ENCODE results near the gene TTC34.

Gene TTC34

DNA sequence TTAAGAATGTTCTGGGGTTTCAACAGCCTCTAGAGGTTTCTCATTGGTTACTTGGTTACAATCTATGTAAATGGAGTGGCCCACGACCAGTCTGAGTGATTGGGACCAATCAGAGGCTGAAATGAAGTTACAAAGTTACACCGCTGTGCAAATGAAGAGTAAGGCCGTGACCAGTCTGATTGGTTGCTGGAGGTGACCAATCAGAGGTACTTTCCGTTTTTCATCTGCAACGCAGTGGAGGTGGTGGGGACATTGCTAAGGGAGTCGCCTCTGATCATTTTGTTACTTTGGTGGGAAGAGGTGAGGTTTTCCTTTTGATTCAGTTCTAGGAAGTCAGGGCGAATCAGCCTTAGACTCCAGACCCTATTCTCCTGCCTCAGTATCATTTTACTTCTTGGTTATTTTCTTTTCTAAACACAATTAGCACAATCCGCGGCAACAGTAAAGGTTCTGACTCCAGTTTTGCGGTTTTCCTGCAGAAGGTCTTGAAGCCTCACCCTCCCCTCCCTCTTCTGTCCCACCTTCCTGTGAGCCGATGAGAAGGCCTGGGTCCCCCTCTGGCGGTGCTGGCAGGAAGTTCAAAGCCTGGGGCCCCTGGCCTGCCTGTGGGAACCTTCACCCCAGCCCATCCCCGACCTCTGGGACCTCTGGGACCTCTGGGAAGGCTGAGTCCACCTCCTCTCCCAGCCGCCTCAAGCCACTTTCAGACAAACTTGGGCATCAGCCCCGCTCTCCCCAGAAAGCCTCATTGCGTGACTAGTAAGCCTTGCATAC is 38.7 kb upstream of the TTC34 start:
- H3K36me3 ChIP-seq (ENCODE audit: control insufficient read depth, insufficient read depth, low read length): no peaks in the 10 kb centered on the region
- no peak overlapping the region for H3K4me3 ChIP-seq (replicated peaks; ENCODE audit: low read depth, low read length)
- TF ChIP-seq, protein P1, sequence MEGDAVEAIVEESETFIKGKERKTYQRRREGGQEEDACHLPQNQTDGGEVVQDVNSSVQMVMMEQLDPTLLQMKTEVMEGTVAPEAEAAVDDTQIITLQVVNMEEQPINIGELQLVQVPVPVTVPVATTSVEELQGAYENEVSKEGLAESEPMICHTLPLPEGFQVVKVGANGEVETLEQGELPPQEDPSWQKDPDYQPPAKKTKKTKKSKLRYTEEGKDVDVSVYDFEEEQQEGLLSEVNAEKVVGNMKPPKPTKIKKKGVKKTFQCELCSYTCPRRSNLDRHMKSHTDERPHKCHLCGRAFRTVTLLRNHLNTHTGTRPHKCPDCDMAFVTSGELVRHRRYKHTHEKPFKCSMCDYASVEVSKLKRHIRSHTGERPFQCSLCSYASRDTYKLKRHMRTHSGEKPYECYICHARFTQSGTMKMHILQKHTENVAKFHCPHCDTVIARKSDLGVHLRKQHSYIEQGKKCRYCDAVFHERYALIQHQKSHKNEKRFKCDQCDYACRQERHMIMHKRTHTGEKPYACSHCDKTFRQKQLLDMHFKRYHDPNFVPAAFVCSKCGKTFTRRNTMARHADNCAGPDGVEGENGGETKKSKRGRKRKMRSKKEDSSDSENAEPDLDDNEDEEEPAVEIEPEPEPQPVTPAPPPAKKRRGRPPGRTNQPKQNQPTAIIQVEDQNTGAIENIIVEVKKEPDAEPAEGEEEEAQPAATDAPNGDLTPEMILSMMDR (IDR thresholded peaks at IDR 0.05; ENCODE audit: insufficient read depth, low read length, poor library complexity, severe bottlenecking): no peak
- H3K27me3 ChIP-seq (replicated peaks; ENCODE audit: control insufficient read depth, insufficient read depth, low read length): no peaks in the 10 kb centered on the region
- DNase-seq (ENCODE audit: extremely low read depth, insufficient read length): no peak

DNA sequence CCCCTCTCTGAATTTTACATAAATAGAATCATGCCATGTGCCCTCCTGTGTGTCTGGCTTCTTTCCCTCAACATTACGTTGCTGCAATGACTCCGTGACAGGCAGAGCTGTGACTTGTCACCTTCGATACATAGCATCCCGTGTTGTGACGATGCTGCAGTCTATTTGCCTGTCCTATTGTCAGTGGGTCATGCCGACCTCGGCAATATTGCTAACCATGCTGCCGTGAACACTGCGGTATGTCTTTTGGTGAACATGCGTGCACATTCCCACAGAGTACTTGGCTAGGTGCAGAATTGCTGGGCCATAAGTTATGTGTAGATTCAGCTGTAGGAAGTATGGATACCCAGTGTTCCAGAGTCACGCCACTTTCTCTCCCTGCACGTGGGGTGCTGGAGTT is 36.3 kb upstream of the TTC34 start:
- H3K4me3 ChIP-seq (replicated peaks; ENCODE audit: low read depth, low read length): no peak overlapping the region
- TF ChIP-seq, protein P1 (IDR thresholded peaks at IDR 0.05; ENCODE audit: insufficient read depth, low read length, poor library complexity, severe bottlenecking): no peak
- DNase-seq (ENCODE audit: extremely low read depth, insufficient read length): no peak
- no peaks in the 10 kb centered on the region for H3K36me3 ChIP-seq (ENCODE audit: control insufficient read depth, insufficient read depth, low read length)
- no peaks in the 10 kb centered on the region for H3K27me3 ChIP-seq (replicated peaks; ENCODE audit: control insufficient read depth, insufficient read depth, low read length)

DNA sequence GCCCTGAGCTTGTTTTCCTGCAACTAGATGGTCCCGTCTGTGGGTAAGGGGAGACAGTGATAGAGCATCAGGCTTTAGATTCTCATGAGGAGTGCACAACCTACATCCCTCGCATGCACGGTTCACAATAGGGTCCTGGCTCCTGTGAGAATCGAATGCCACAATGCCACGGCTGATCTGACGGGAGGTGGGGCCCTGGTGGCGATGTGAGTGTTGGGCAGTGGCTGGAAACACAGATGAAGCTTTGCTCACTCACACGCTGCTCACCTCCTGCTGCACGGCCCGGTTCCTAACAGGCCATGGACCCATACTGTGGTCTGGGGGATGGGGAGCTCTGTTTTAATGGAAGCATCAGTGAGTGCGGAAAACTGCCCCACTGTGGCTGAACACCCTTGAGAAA is 35.8 kb upstream of the TTC34 start:
- TF ChIP-seq, protein P1 (IDR thresholded peaks at IDR 0.05; ENCODE audit: insufficient read depth, low read length, poor library complexity, severe bottlenecking): no peak
- Histone ChIP-seq H3K36me3 (ENCODE audit: control insufficient read depth, insufficient read depth, low read length) (no peaks in the 10 kb centered on the region), H3K27me3 (replicated peaks; ENCODE audit: control insufficient read depth, insufficient read depth, low read length) (no peaks in the 10 kb centered on the region), H3K4me3 (replicated peaks; ENCODE audit: low read depth, low read length) (no peak overlapping the region)
- no peak for DNase-seq (ENCODE audit: extremely low read depth, insufficient read length)

DNA sequence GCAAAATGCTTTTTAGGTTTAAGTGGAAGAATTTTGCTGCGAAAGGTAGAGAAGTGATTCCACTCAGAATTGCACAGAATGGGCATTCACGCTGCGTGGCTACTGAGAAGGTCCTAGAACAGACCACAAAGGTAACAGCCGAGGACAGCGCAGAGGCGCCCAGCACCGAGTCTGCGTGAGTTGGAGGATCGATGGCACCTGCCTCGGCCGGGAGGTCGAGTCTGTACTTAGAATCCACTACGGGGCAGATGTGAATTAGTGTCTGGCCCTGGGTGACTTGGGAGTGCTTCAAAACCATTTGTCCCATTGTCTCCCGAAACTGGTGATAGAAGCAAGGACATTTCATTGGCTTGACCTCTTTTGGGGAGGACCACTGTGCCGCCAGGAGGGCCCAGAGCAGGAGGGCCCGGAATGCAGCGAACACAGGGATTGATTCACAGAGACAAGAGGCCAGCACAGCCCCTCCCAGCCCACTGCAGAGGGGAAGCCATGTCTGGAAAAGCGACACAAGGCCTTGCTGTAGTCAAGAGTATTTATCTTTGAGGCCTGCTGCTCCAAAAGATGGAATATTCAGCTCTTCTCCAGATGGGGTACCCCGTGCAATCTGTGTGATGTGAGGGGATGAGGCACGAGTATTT is 35.0 kb upstream of the TTC34 start:
- TF ChIP-seq, protein P1 (IDR thresholded peaks at IDR 0.05; ENCODE audit: insufficient read depth, low read length, poor library complexity, severe bottlenecking): no peak
- Histone ChIP-seq H3K4me3 (replicated peaks; ENCODE audit: low read depth, low read length) (no peak overlapping the region), H3K27me3 (replicated peaks; ENCODE audit: control insufficient read depth, insufficient read depth, low read length) (no peaks in the 10 kb centered on the region), H3K36me3 (ENCODE audit: control insufficient read depth, insufficient read depth, low read length) (no peaks in the 10 kb centered on the region)
- DNase-seq (ENCODE audit: extremely low read depth, insufficient read length): no peak

DNA sequence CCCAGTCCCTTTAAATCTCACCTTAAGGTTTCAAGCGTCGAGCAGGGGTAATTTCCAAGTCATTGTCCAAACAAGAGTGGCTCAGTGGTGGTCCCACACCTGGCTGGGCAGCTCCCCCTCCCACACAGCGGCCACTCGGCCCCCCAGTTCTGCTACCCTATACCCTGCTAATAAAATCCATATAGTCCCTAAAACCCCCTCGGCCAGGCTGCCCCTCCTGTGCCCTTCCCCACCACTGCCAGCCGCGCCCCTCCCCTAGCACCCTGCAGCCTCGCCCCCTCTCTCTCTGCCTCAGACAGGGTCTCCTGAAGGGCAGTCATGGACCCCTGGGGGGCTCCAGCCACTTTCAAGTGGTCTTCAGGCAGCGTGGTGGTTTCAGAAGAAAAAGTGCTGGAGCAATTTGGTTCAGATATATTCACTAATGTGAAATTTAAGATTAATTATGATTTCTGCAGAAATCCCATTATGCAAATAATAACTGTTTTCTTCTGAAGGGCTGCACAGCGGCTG is 34.2 kb upstream of the TTC34 start:
- DNase-seq (ENCODE audit: extremely low read depth, insufficient read length): no peak
- TF ChIP-seq, protein P1 (IDR thresholded peaks at IDR 0.05; ENCODE audit: insufficient read depth, low read length, poor library complexity, severe bottlenecking): no peak
- H3K27me3 ChIP-seq (replicated peaks; ENCODE audit: control insufficient read depth, insufficient read depth, low read length): no peaks in the 10 kb centered on the region

More for the DNA sequence above, 34.2 kb upstream of the TTC34 start:
- no peaks in the 10 kb centered on the region for H3K36me3 ChIP-seq (ENCODE audit: control insufficient read depth, insufficient read depth, low read length)
- no peak overlapping the region for H3K4me3 ChIP-seq (replicated peaks; ENCODE audit: low read depth, low read length)

Measured in GM06990 (cell line).